Effector memory CD8-positive, alpha-beta T cell (primary cell): ENCODE results near the gene CYFIP1.

Source experiments
- ATAC-seq: fragments of 150-1000 bp; cut with Tn5 transposase; replicated peaks from 2 replicates; pipeline ENCODE4 v1.10.0; 2021; ENCODE audit warnings: mild to moderate bottlenecking, moderate library complexity
- DNase-seq, 3 experiments: peaks; one replicate each; pipeline ENCODE4 v3.0.0; 2021
- H3K27ac Mint-ChIP-seq, 2 donors: one replicate each; pipeline ENCODE4 v1.8.0; 2022; ENCODE audit warnings: mild to moderate bottlenecking in 2 of 2, mixed read lengths in 2 of 2, moderate library complexity in 2 of 2
- H3K27me3 Mint-ChIP-seq, 2 donors: one replicate each; pipeline ENCODE4 v1.8.0; 2022; ENCODE audit warnings: mixed read lengths in 2 of 2
- H3K36me3 Mint-ChIP-seq: one replicate; pipeline ENCODE4 v1.8.0; 2022; ENCODE audit warnings: mild to moderate bottlenecking, moderate library complexity, mixed read lengths; ENCODE audit not compliant: insufficient read depth
- H3K4me1 Mint-ChIP-seq, 2 donors: one replicate each; pipeline ENCODE4 v1.8.0; 2022; ENCODE audit warnings: low read depth in 2 of 2, mixed read lengths in 2 of 2
- H3K4me3 Mint-ChIP-seq, 2 donors: one replicate each; pipeline ENCODE4 v1.8.0; 2022; ENCODE audit warnings: mild to moderate bottlenecking in 2 of 2, mixed read lengths in 2 of 2, moderate library complexity in 2 of 2
- H3K9me3 Mint-ChIP-seq, 2 donors: one replicate each; pipeline ENCODE4 v1.8.0; 2022; ENCODE audit warnings: mixed read lengths in 2 of 2

The CYFIP1 gene

GRCh38 chr15:22868495-22868894, 111.7 kb downstream of the CYFIP1 start:
- ATAC-seq (no peak), DNase-seq (no peak)
- Mint-ChIP-seq H3K27ac (no peak overlapping the region), H3K36me3 (peaks cover 50% of the 10 kb centered on the region), H3K9me3 (no peaks in the 10 kb centered on the region), H3K27me3 (no peaks in the 10 kb centered on the region), H3K4me1 (peaks cover 0 to 4% of the 10 kb centered on the region in 2 donors), H3K4me3 (no peak overlapping the region)

DNA sequence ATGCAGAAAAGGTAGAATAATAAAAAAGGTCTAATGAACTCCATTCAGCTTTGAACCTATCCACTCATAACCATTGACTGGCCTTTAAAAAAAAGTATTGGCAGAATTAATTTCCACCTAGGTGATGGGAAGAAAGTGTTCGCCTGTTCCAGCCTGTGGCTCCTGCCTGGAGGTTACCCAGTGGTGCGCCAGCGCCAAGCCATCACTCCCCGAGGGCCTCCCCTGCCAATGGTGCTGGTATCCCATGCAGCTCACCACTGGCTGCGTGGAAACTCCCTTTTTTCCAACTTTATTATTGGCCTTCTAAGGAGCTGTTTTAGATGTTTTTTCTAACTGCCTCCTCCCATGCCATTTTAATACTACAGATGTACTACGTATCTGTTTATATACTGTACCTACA, 112.3 kb downstream of the CYFIP1 start:
- H3K4me3 Mint-ChIP-seq = no peak overlapping the region
- no peak for DNase-seq
- no peaks in the 10 kb centered on the region for H3K9me3 Mint-ChIP-seq
- peaks cover 56% of the 10 kb centered on the region for H3K36me3 Mint-ChIP-seq
- peaks cover 0 to 4% of the 10 kb centered on the region in 2 donors for H3K4me1 Mint-ChIP-seq
- H3K27ac Mint-ChIP-seq = no peak overlapping the region
- H3K27me3 Mint-ChIP-seq = no peaks in the 10 kb centered on the region
- no peak for ATAC-seq

GRCh38 chr15:22866079-22866478, 114.1 kb downstream of the CYFIP1 start:
- Mint-ChIP-seq H3K4me3 (no peak overlapping the region), H3K4me1 (peaks cover 8 to 9% of the 10 kb centered on the region in 2 donors), H3K27me3 (no peaks in the 10 kb centered on the region), H3K27ac (peak overlapping the region; percentile 56 to 86), H3K9me3 (no peaks in the 10 kb centered on the region), H3K36me3 (peaks cover 71% of the 10 kb centered on the region)
- no peak for ATAC-seq
- DNase-seq = no peak

DNA sequence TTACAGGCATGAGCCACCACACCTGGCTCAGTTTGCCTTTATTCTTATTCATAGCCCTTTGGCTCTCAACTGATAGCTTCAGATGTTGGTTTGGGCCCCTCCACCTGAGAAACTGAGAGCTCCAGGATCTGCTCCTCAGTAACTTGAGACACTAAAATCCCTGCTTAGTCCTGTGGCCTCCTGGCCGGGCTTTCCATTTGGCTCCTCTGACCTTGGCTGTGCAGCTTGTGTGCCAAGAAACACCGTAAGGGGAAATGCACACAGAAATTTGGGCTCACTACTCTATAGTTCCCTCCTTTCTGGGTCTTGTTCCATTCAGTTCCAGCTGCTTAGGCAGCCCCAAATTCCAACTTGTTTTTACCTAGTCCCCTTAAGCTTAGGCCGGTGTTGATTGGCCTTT, 116.8 kb downstream of the CYFIP1 start:
- Mint-ChIP-seq H3K36me3 (peaks cover 92% of the 10 kb centered on the region), H3K27ac (peak overlapping the region; percentile 62 to 79), H3K27me3 (no peaks in the 10 kb centered on the region), H3K4me3 (no peak overlapping the region), H3K4me1 (peaks cover 8 to 9% of the 10 kb centered on the region in 2 donors), H3K9me3 (no peaks in the 10 kb centered on the region)
- ATAC-seq = no peak
- DNase-seq = no peak

DNA sequence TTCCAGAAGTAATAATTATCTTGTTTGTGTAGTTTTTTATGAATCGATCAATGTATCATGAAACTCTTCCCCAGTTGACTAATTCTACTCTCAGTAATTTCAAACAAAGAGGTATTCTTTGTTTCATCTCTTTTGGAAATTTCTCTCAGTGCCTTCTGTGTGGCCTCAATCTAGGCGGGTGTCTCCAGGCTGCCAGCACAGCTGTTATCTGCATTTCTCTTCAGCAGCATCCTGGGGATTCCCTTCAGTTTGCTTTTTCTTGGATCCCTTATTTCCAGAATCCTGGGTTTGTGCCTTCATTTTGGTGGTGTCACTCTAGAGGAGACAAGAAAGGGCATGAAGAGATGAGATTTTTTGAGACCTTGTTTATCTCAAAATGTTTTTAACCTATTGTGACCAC, 119.0 kb downstream of the CYFIP1 start:
- H3K27ac Mint-ChIP-seq = peak overlapping the region in 1 of 2 donors; percentile 72
- no peaks in the 10 kb centered on the region for H3K9me3 Mint-ChIP-seq
- DNase-seq (no peak), ATAC-seq (no peak)
- peaks cover 8 to 9% of the 10 kb centered on the region in 2 donors for H3K4me1 Mint-ChIP-seq
- peaks cover 94% of the 10 kb centered on the region for H3K36me3 Mint-ChIP-seq
- H3K4me3 Mint-ChIP-seq = no peak overlapping the region
- no peaks in the 10 kb centered on the region for H3K27me3 Mint-ChIP-seq

- H3K36me3 Mint-ChIP-seq = peaks cover 98% of the 10 kb centered on the region
- ATAC-seq = no peak
- no peak for DNase-seq
- no peaks in the 10 kb centered on the region for H3K9me3 Mint-ChIP-seq
- H3K4me1 Mint-ChIP-seq = peaks cover under 1 to 11% of the 10 kb centered on the region in 2 donors
- H3K27ac Mint-ChIP-seq = no peak overlapping the region
- H3K4me3 Mint-ChIP-seq = no peak overlapping the region
- no peaks in the 10 kb centered on the region for H3K27me3 Mint-ChIP-seq
Measured at GRCh38 chr15:22856659-22857058, 123.5 kb downstream of the CYFIP1 start.

DNA sequence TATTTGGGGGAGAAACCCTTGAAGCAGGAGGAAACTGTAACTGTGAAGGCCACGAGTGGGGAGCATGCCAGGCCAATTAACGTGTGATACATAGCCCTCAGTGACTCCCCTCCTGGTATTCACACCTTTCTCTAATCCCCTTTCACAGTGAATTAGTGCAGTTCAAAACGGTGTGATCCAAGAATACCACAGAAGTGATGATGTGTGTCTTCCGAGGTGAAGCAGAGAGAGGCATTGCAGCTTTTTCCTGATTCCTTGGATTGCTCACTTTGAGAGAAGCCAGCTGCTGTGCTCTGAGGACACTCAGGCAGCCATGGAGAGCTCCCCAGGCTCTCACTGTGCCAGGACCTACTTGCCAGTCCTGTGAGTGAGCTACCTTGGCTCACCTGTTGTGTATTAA, 124.4 kb downstream of the CYFIP1 start:
- H3K9me3 Mint-ChIP-seq = no peaks in the 10 kb centered on the region
- no peak for DNase-seq
- peak overlapping the region in 1 of 2 donors; percentile 3 for H3K27ac Mint-ChIP-seq
- peaks cover 1 to 8% of the 10 kb centered on the region in 2 donors for H3K4me1 Mint-ChIP-seq
- no peak for ATAC-seq
- no peak overlapping the region for H3K4me3 Mint-ChIP-seq
- H3K36me3 Mint-ChIP-seq = peaks cover 98% of the 10 kb centered on the region
- no peaks in the 10 kb centered on the region for H3K27me3 Mint-ChIP-seq

DNA sequence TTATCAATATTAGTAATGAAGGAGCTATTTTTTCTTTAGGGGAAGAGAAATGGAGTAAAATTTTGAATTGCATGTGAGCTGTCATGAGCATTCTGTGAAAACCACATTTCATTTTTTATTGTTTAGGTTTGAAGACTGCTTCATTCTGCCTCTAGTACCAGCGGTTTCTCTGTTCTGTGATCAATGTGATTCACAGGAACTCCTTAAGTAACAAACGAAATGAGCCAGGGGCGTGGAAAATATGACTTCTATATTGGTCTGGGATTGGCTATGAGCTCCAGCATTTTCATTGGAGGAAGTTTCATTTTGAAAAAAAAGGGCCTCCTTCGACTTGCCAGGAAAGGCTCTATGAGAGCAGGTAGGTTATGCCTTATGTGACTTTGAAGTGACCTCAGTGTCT, 128.7 kb downstream of the CYFIP1 start:
- H3K27me3 Mint-ChIP-seq = no peaks in the 10 kb centered on the region
- DNase-seq = no peak
- no peaks in the 10 kb centered on the region for H3K9me3 Mint-ChIP-seq
- peak overlapping the region in 1 of 2 donors; percentile 35 for H3K27ac Mint-ChIP-seq
- ATAC-seq = no peak
- peaks cover 88% of the 10 kb centered on the region for H3K36me3 Mint-ChIP-seq
- no peak overlapping the region for H3K4me3 Mint-ChIP-seq
- peaks cover 8 to 30% of the 10 kb centered on the region in 2 donors for H3K4me1 Mint-ChIP-seq

GRCh38 chr15:22850055-22850454, 130.1 kb downstream of the CYFIP1 start:
- Mint-ChIP-seq H3K4me3 (no peak overlapping the region), H3K9me3 (no peaks in the 10 kb centered on the region), H3K36me3 (peaks cover 82% of the 10 kb centered on the region), H3K4me1 (peaks cover 17 to 40% of the 10 kb centered on the region in 2 donors), H3K27me3 (no peaks in the 10 kb centered on the region), H3K27ac (peak overlapping the region in 1 of 2 donors; percentile 79)
- no peak for ATAC-seq
- DNase-seq = no peak

DNA sequence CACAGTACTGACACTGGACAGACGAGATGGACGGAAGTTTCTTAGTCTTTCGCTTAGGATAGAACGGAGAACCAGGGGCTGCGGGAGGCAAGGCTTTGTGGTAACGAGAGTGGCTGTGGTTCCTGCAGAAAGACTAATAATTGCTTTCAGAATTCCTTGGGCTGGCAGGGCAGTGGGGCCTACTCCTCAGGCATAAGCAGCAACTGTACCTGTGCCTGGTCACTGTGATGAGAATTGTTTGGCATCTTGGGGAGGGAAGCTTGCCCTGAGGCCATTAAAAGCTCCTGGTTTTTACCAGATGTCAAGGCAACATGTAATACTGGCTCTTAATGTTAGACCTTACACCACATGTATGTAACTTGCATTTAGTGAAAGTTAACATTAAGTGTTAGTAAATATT, 134.1 kb downstream of the CYFIP1 start:
- ATAC-seq = no peak
- Mint-ChIP-seq H3K36me3 (peaks cover 60% of the 10 kb centered on the region), H3K27me3 (no peaks in the 10 kb centered on the region), H3K27ac (peak overlapping the region in 1 of 2 donors; percentile 66), H3K4me1 (peaks cover 32 to 59% of the 10 kb centered on the region in 2 donors), H3K4me3 (no peak overlapping the region), H3K9me3 (no peaks in the 10 kb centered on the region)
- DNase-seq = no peak

GRCh38 chr15:22845289-22845900, 134.8 kb downstream of the CYFIP1 start:
- Mint-ChIP-seq H3K27ac (peak overlapping the region; percentile 66 to 69), H3K4me1 (peaks cover 36 to 60% of the 10 kb centered on the region in 2 donors), H3K27me3 (no peaks in the 10 kb centered on the region), H3K36me3 (peaks cover 53% of the 10 kb centered on the region), H3K4me3 (no peak overlapping the region), H3K9me3 (no peaks in the 10 kb centered on the region)
- no peak for ATAC-seq
- DNase-seq = no peak

DNA sequence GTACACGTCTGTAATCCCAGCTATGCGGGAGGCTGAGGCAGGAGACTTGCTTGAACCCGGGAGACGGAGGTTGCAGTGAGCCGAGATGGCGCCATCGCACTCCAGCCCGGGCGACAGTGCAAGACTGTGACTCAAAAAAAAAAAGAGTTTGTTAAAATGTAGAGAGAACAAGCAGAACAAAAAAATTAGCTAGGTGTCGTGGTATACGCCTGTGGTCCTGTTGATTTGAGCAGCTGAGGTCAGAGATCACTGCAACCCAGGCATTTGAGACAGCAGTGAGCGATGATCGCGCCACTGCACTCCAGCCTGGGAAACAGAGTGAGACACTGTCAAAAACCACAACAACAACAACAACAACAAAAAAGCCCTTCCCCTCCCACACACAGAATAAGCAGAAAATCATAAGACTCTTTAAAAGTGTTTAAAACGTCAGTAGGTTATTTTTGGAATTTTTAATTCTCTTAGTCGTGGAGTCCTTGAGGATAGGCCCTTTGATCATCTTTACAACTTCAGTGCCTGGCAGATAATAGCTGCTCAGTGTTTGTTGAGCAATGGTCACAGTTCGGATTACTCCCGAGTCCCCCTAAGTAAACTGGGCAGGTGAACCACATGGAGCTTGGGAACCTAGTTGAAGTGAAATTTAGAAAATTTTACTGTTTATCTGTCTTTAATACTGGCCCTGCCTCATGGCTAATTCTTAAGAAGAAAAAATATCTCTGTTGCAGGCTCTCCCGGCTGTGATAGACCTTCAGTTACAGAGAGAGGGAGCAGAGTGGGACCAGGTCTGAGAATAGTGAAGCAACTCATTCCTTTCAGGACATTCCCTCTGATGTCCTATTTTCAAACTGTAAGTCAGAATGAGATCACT, 135.5 kb downstream of the CYFIP1 start:
- Mint-ChIP-seq H3K27ac (peak overlapping the region in 1 of 2 donors; percentile 69), H3K9me3 (no peaks in the 10 kb centered on the region), H3K4me3 (no peak overlapping the region), H3K36me3 (peaks cover 52% of the 10 kb centered on the region), H3K4me1 (peaks cover 38 to 58% of the 10 kb centered on the region in 2 donors), H3K27me3 (no peaks in the 10 kb centered on the region)
- ATAC-seq (no peak), DNase-seq (no peak)

DNA sequence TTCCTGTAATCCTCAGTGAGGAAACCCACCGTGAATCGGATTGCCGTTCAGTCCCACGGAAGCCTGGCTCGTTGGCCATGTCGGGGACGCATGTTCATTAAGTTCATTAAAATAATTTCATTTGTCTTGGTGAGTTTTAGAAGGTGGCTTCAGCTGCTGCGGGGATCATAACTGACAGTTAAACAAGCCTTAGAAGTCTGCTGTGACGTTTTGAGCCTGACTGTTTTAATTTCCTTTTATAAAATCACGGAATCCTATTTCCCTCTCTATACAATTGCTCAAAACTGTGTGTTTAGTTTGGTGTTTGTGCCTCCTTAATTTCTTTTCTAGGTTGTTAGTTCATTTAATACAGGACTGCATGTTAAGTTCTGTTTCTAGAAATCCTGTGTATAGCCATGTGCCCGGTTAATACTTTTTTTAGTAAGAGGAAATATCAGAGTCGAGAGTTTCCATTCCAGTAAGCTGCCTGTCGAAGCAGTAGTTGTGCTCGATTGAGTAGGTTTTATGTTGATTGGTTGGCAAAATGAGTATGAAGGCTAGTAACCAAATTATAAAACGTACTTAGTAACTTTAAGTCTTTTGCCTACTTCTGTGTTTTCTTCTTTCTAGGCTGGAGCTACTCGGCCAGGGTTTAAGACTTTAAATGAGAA, 141.0 kb downstream of the CYFIP1 start:
- Mint-ChIP-seq H3K36me3 (peaks cover 33% of the 10 kb centered on the region), H3K4me1 (peaks cover 22 to 30% of the 10 kb centered on the region in 2 donors), H3K27ac (peak overlapping the region; percentile 90 to 96), H3K9me3 (no peaks in the 10 kb centered on the region), H3K27me3 (no peaks in the 10 kb centered on the region), H3K4me3 (peak overlapping the region; percentile 93 to 95)
- ATAC-seq (no peak), DNase-seq (no peak)
